Stomach (tissue), 9 donors: ENCODE measurements around the gene GLDC. TPM values are rescaled to one million over a fixed set of nuclear protein-coding genes. Genes with fewer than 3 reads are reported as not detected.

Experiments
- DNase-seq, 2 donors: peaks; one replicate each; pipeline versions ENCODE4 v3.0.0 to v3.0.0-alpha.2; 2013 to 2019
- H3K27ac ChIP-seq, 5 donors: fragments of 200-600 bp in 4 of 5; sonication (generic) in 4 of 5; one replicate each; pipeline ENCODE4 v1.5.1; 2013 to 2019; ENCODE audit warnings: mild to moderate bottlenecking in 1 of 5, moderate library complexity in 1 of 5
- H3K27me3 ChIP-seq, 3 donors: fragments of 200-600 bp; sonication (generic); one replicate each; pipeline ENCODE4 v1.5.1; 2017 to 2019; ENCODE audit warnings: mixed run types in 1 of 3
- H3K36me3 ChIP-seq, 4 donors: fragments of 200-600 bp; sonication (generic); 1 replicate in 3 of 4; 2 replicates in 1 of 4; pipeline ENCODE4 v1.5.1; 2016 to 2019
- H3K4me1 ChIP-seq, 4 donors: fragments of 200-600 bp; sonication (generic); one replicate each; pipeline ENCODE4 v1.5.1; 2016 to 2019
- H3K4me3 ChIP-seq, 4 donors: fragments of 200-600 bp; sonication (generic) in 3 of 4; one replicate each; pipeline ENCODE4 v1.5.1; 2016 to 2019; ENCODE audit warnings: mild to moderate bottlenecking in 1 of 4
- H3K9me3 ChIP-seq, 4 donors: fragments of 200-600 bp; sonication (generic); one replicate each; pipeline ENCODE4 v1.5.1; 2016 to 2019
- CTCF ChIP-seq, 7 experiments: fragments of 450-650 bp in 4 of 7; fragments of 200-600 bp in 3 of 7; sonication (generic) in 3 of 7; IDR thresholded peaks; one replicate each; pipeline ENCODE4 v1.5.1; 2016 to 2019; ENCODE audit warnings: antibody characterized with exemption in 7 of 7, control low read depth in 2 of 7, mild to moderate bottlenecking in 1 of 7
- EP300 ChIP-seq: sonication (generic); formaldehyde crosslinking; IDR thresholded peaks from one replicate; pipeline ENCODE4 v1.6.1; 2017; ENCODE audit warnings: antibody characterized with exemption
- POLR2A ChIP-seq, 4 donors: fragments of 450-650 bp; IDR thresholded peaks; one replicate each; pipeline ENCODE4 v1.6.1; 2016; ENCODE audit warnings: antibody characterized with exemption in 4 of 4, control low read depth in 2 of 4, mild to moderate bottlenecking in 1 of 4, moderate library complexity in 1 of 4
- POLR2AphosphoS5 ChIP-seq, 3 donors: sonication (generic); formaldehyde crosslinking; IDR thresholded peaks; one replicate each; pipeline ENCODE4 v1.6.1; 2016; ENCODE audit warnings: antibody characterized with exemption in 3 of 3
- WGBS, 5 donors: extraction: QIAGEN DNeasy Blood & Tissue Kit in 3 of 5; methylation state at CpG; one replicate each; pipeline versions ENCODE4 v1.1.5 to v1.1.7; 2013 to 2018; 5-methylcytosine and 5-hydroxymethylcytosine counted together
- intact Hi-C: fragments of 100-400 bp; cut with DNase I; formaldehyde crosslinking; loops from one replicate; pipeline ENCODE4 v1.15.1; 2023; ENCODE audit warnings: low total_unique reads
- polyA plus RNA-seq, 3 donors: library from polyadenylated mRNA; stranded (reverse); fragments of 200-250 nt; gene quantifications; one replicate each; pipeline ENCODE4 v1.2.3, GENCODE V29; 2013
- total RNA-seq, 5 donors: library from RNA; depleted of rRNA; stranded (reverse); fragments of >200 nt; gene quantifications; one replicate each; pipeline versions ENCODE4 v1.1.0 to v1.2.3, GENCODE V29; 2014 to 2016
- donor health status: healthy with polysubstance abuse.
- donor health status: Bipolar disorder and iron deficiency.
- donor health status: healthy.

Gene GLDC
- total and polyA plus RNA-seq, 8 donors: 0.31 to 3.7 (median 1.3) TPM; not detected in 4

- Histone ChIP-seq H3K4me3 (no peak overlapping the region), H3K4me1 (no peaks in the 10 kb centered on the region), H3K27me3 (no peaks in the 10 kb centered on the region), H3K9me3 (no peaks in the 10 kb centered on the region), H3K27ac (no peak overlapping the region), H3K36me3 (peaks cover 29 to 94% (median 84%) of the 10 kb centered on the region in 4 donors)
- no peak for DNase-seq
- 83 to 100% (median 95%) methylated on average over 1 of the region's 1 CpG for WGBS, 5 donors
- intact Hi-C loops: no loop called here
- no peak for TF ChIP-seq EP300
- no peak for TF ChIP-seq POLR2AphosphoS5 (IDR thresholded peaks at IDR 0.05)
- no peak for TF ChIP-seq CTCF (IDR thresholded peaks at IDR 0.05)
- no peak for TF ChIP-seq POLR2A (IDR thresholded peaks at IDR 0.05)
Observed at GRCh38 chr9:6498982-6499381, 146.5 kb downstream of the GLDC start.

- H3K4me1 ChIP-seq: peaks cover 0 to 7% (median 0%) of the 10 kb centered on the region in 4 donors
- no peak overlapping the region for H3K27ac ChIP-seq
- TF ChIP-seq EP300: no peak
- TF ChIP-seq POLR2A (IDR thresholded peaks at IDR 0.05): no peak
- TF ChIP-seq POLR2AphosphoS5 (IDR thresholded peaks at IDR 0.05): no peak
- TF ChIP-seq CTCF (IDR thresholded peaks at IDR 0.05): no peak
- DNase-seq: peak in 1 of 2 donors; percentile 13
- H3K27me3 ChIP-seq: no peaks in the 10 kb centered on the region
- H3K36me3 ChIP-seq: peaks cover 29 to 73% (median 60%) of the 10 kb centered on the region in 4 donors
- intact Hi-C loops: no loop called here
- WGBS, 5 donors: 76 to 100% (median 86%) methylated on average over 1 of the region's 1 CpG
- H3K4me3 ChIP-seq: no peak overlapping the region
- no peaks in the 10 kb centered on the region for H3K9me3 ChIP-seq
Observed at GRCh38 chr9:6495466-6495865, 150.1 kb downstream of the GLDC start.

DNA sequence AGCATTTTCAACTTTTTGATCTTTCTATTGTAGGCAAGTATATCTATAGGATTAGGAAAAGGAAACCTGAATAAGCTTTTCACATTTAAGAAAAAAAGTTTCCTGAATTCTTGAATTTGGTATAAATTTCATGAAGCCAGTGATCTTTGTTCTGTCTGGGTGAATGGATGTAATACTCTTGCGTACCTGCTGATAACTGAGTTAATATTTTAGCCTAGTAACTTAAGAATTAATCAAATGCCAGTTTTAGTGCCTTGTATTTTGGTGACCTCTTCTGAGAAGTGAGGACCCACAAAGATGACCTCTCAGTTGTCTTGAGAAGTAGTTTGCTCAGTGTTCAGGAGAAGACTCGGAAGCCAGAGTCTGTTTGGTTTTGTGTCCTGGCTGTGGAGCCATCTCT lies 154.7 kb downstream of the GLDC start:
- TF ChIP-seq POLR2AphosphoS5 (IDR thresholded peaks at IDR 0.05) (no peak), EP300 (no peak), CTCF (IDR thresholded peaks at IDR 0.05) (no peak), POLR2A (IDR thresholded peaks at IDR 0.05) (no peak)
- no peak for DNase-seq
- H3K27me3 ChIP-seq: no peaks in the 10 kb centered on the region
- H3K36me3 ChIP-seq: peaks cover 15 to 70% (median 55%) of the 10 kb centered on the region in 4 donors
- peaks cover 0 to 7% (median 0%) of the 10 kb centered on the region in 4 donors for H3K4me1 ChIP-seq
- 91 to 100% (median 97%) methylated on average over 2 of the region's 2 CpGs for WGBS, 5 donors
- H3K9me3 ChIP-seq: no peaks in the 10 kb centered on the region
- no peak overlapping the region for H3K27ac ChIP-seq
- no peak overlapping the region for H3K4me3 ChIP-seq
- intact Hi-C loops: no loop called here

DNA sequence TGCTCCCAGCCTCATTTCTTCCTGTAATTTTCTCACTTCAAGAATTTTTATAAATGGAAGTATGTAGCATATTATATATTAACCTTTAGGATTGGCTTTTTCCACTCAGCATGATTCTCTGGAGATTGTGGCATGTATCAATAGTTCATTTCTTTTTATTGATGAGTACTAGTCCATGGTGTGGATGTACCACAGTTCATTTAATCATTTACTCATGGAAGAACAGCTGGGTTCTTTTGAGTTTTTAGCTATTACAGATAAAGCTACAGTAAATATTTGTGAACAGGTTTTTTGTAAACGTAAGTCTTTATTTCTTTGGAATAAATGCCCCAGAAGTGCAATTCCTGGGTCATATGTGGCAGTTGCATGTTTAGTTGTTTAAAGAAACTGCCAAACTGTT lies 156.4 kb downstream of the GLDC start:
- H3K9me3 ChIP-seq: no peaks in the 10 kb centered on the region
- H3K4me3 ChIP-seq: no peak overlapping the region
- H3K27me3 ChIP-seq: no peaks in the 10 kb centered on the region
- no peak for DNase-seq
- H3K27ac ChIP-seq: no peak overlapping the region
- TF ChIP-seq CTCF (IDR thresholded peaks at IDR 0.05) (no peak), EP300 (no peak), POLR2AphosphoS5 (IDR thresholded peaks at IDR 0.05) (no peak)
- peaks cover 20 to 75% (median 63%) of the 10 kb centered on the region in 4 donors for H3K36me3 ChIP-seq
- WGBS, 5 donors: 35 to 67% (median 53%) methylated on average over 1 of the region's 1 CpG
- H3K4me1 ChIP-seq: peaks cover 0 to 7% (median 0%) of the 10 kb centered on the region in 4 donors
- intact Hi-C loops: no loop called here
